ENCODE results near the gene PGM2.
A peak's percentile ranks its signal among the peaks of the same experiment; 100 is the strongest.

DNA sequence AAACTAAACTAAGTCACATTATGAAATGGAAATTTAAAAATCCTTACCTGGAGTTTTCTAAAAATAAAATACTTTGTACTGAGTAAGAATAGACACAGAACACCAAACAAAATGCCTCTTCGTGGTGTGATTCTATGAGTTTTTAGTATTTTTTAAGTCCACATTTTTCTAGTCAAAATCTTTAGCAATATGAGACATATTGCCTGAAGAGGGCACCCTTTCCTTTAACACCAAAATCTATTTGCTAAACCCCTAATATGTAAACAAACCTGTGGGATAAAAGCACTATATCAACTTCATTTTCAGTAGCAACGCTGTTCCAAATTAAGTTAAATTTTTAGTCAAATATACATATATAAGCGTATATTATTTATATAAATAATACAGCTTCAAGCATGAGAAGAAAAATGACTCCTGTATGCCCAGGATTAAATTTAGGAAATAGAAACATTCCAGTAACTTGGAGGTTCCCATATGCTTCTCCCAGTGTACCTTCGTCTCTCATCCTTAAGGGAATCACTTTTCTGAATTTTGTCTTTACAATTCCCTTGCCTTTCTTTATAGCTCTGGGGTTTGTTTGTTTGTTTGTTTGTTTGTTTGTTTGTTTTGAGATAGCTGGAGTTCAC is 23.0 kb upstream of the PGM2 start:
- TF ChIP-seq, protein P1, sequence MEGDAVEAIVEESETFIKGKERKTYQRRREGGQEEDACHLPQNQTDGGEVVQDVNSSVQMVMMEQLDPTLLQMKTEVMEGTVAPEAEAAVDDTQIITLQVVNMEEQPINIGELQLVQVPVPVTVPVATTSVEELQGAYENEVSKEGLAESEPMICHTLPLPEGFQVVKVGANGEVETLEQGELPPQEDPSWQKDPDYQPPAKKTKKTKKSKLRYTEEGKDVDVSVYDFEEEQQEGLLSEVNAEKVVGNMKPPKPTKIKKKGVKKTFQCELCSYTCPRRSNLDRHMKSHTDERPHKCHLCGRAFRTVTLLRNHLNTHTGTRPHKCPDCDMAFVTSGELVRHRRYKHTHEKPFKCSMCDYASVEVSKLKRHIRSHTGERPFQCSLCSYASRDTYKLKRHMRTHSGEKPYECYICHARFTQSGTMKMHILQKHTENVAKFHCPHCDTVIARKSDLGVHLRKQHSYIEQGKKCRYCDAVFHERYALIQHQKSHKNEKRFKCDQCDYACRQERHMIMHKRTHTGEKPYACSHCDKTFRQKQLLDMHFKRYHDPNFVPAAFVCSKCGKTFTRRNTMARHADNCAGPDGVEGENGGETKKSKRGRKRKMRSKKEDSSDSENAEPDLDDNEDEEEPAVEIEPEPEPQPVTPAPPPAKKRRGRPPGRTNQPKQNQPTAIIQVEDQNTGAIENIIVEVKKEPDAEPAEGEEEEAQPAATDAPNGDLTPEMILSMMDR (conservative IDR thresholded peaks at IDR 0.05 in 1 of 2, IDR thresholded peaks at IDR 0.05 in 1 of 2; ENCODE audit: extremely low read depth in 1 of 2, insufficient read depth in 1 of 2, low read depth in 1 of 2, low read length in 2 of 2), result peak; percentile 39 to 58
- no peak for TF ChIP-seq EZH2 (IDR thresholded peaks at IDR 0.05; ENCODE audit: borderline replicate concordance, low read length)
